T-helper 1 cell treated with Interleukin-12 subunit alpha and Interleukin-12 subunit beta and Interleukin-4 antibody, amounts not matched to agents 30 μg/mL and 1 μg/mL, for 36 hours (primary cell): ENCODE data around the gene ADAMTS12.

Experiments
- H3K27ac Mint-ChIP-seq: one replicate; pipeline ENCODE4 v1.8.0; 2021; ENCODE audit warnings: mild to moderate bottlenecking, mixed read lengths
- H3K27me3 Mint-ChIP-seq: one replicate; pipeline ENCODE4 v1.8.0; 2021; ENCODE audit warnings: low read depth, mixed read lengths
- H3K36me3 Mint-ChIP-seq: one replicate; pipeline ENCODE4 v1.8.0; 2021; ENCODE audit warnings: low read depth, mixed read lengths
- H3K4me1 Mint-ChIP-seq: one replicate; pipeline ENCODE4 v1.8.0; 2021; ENCODE audit warnings: low read depth, mixed read lengths
- H3K4me3 Mint-ChIP-seq: one replicate; pipeline ENCODE4 v1.8.0; 2021; ENCODE audit warnings: mild to moderate bottlenecking, moderate library complexity, mixed read lengths
- H3K9me3 Mint-ChIP-seq: one replicate; pipeline ENCODE4 v1.8.0; 2021; ENCODE audit warnings: mixed read lengths

The ADAMTS12 gene

DNA sequence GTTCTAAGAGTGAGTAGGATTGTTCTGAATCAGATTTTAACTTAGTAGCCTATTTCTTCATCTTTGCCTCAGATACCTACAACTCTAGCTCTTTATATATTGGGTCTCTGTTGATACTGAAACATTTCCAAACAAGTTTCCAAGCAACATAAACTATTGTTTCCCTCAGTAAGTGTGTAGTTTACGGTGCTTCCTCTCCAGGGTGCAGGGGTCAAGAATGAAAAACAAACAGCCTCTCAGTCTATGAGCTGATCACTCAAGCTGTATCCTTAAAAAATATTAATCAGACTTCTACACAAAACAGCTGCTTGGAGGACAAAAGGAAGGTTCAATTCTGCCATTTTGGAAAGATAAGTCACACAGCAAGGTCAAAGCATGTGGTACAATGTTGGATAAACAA is 75.0 kb downstream of the ADAMTS12 start:
- Mint-ChIP-seq H3K9me3 (peaks cover 3% of the 10 kb centered on the region), H3K4me3 (no peak overlapping the region), H3K27me3 (peaks cover 3% of the 10 kb centered on the region), H3K4me1 (no peaks in the 10 kb centered on the region), H3K27ac (no peak overlapping the region), H3K36me3 (no peaks in the 10 kb centered on the region)

DNA sequence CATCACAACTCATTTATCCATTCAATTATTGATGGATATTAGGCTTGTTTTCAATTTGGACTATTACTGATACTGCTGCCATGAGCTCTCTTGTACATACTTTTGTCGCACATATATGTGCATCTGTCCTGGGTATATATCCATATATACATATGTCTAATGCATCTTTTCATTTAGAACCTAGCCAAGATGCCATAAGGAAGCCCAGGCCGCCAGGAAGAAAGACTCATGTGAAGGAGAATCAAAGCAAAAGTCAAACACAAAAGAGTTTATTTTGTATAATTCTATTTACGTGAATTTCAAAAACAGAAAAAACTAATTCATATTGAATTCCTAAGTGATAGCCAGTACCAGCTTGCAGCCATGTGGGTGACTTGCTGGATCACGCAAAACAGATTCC is 79.0 kb downstream of the ADAMTS12 start:
- Mint-ChIP-seq H3K27ac (no peak overlapping the region), H3K36me3 (no peaks in the 10 kb centered on the region), H3K9me3 (no peaks in the 10 kb centered on the region), H3K27me3 (peaks cover 3% of the 10 kb centered on the region), H3K4me3 (no peak overlapping the region), H3K4me1 (peaks cover 2% of the 10 kb centered on the region)

DNA sequence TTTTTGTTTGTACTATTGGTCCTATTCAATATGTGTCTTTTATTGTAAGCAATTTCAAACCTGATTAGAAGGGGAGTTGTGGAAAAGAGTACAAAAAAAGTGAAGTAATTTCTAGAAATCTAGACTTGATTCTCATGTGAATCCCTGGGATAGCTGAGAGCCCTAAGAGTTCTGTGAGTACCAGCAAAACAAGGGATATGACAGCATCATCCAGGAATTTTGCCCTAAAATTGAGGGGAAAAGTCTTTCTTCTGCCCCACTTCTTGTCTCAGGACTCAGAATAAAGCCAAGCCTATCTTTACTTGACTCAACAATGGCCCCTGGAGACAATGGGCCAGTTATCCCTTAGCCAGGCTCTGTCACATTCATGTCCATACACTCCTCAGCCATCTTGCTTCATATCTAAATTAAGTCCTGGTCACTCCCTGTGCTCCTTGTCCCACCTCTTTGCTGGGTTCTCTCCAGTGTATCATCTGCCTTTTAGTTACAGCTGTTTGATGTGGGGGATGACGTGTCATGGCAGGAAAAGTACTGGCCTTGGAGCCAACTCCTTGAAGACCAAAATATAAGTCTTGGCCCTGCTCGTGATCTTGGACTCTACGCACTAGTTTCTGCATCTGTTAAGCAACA is 81.2 kb downstream of the ADAMTS12 start:
- no peak overlapping the region for H3K4me3 Mint-ChIP-seq
- no peaks in the 10 kb centered on the region for H3K9me3 Mint-ChIP-seq
- H3K27me3 Mint-ChIP-seq: peaks cover 3% of the 10 kb centered on the region
- H3K4me1 Mint-ChIP-seq: peaks cover 2% of the 10 kb centered on the region
- no peaks in the 10 kb centered on the region for H3K36me3 Mint-ChIP-seq
- H3K27ac Mint-ChIP-seq: no peak overlapping the region

DNA sequence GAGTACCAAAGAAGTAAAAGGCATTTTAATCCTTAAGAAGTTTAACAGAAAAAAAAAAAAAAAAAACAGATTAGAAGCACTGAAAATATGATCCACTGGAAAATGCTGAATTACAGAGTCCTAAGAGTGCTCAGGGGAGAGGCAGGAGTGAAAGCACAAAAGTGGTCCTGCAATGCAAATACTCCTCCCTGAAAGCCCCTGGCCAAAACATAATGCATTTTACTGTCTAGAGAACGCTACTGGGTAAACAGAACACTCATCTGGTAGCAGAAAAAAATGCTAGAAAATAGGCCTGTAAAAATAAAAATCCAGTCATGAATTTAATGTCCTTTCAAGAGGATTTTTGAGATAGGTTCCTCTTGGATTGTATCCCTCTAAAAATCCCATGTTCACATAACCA is 81.9 kb downstream of the ADAMTS12 start:
- H3K36me3 Mint-ChIP-seq: no peaks in the 10 kb centered on the region
- H3K4me3 Mint-ChIP-seq: no peak overlapping the region
- H3K9me3 Mint-ChIP-seq: no peaks in the 10 kb centered on the region
- peaks cover 3% of the 10 kb centered on the region for H3K27me3 Mint-ChIP-seq
- H3K4me1 Mint-ChIP-seq: peaks cover 2% of the 10 kb centered on the region
- H3K27ac Mint-ChIP-seq: no peak overlapping the region

DNA sequence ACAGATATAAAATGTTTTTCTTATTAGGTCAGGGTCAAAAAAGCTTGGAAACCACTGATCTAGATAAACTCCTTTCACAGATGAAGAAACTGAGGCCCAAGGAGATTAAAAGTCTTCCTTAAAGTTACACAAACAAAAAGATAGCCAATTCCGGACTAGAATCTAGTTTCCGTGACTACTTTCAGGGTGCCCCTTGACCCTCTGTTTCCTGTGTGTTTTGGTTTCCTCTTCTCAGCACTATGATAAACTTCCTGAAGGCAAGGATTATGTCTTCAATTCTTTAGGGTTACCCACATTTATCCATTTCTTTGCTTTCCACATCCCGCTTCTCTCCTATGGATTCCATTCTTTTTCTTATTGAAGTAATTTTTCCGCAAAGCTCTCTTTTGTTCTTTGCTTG is 83.1 kb downstream of the ADAMTS12 start:
- no peaks in the 10 kb centered on the region for H3K27me3 Mint-ChIP-seq
- H3K27ac Mint-ChIP-seq: no peak overlapping the region
- no peaks in the 10 kb centered on the region for H3K9me3 Mint-ChIP-seq
- H3K36me3 Mint-ChIP-seq: no peaks in the 10 kb centered on the region
- peaks cover 2% of the 10 kb centered on the region for H3K4me1 Mint-ChIP-seq
- H3K4me3 Mint-ChIP-seq: no peak overlapping the region

DNA sequence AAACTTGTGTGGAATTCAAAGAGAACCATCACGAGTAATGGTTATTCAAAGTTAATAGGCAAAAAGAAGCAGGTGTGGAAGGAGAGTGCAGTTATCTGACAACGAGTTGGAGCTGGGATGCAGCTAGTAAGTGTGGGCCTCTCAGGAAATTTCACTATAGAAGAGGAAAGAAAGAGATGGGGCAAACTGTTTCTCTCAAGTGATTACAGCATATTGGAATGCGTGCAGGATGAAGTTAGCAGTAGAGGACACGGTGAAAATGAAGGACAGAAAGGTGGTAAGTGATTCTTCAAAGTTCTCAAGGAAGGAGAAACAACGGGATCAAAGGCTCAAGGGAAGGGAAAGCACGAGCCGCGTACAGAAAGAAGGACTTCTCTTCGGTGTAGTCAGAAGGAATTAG is 84.0 kb downstream of the ADAMTS12 start:
- Mint-ChIP-seq H3K36me3 (no peaks in the 10 kb centered on the region), H3K4me1 (peaks cover 2% of the 10 kb centered on the region), H3K27ac (no peak overlapping the region), H3K9me3 (no peaks in the 10 kb centered on the region), H3K4me3 (no peak overlapping the region), H3K27me3 (no peaks in the 10 kb centered on the region)

DNA sequence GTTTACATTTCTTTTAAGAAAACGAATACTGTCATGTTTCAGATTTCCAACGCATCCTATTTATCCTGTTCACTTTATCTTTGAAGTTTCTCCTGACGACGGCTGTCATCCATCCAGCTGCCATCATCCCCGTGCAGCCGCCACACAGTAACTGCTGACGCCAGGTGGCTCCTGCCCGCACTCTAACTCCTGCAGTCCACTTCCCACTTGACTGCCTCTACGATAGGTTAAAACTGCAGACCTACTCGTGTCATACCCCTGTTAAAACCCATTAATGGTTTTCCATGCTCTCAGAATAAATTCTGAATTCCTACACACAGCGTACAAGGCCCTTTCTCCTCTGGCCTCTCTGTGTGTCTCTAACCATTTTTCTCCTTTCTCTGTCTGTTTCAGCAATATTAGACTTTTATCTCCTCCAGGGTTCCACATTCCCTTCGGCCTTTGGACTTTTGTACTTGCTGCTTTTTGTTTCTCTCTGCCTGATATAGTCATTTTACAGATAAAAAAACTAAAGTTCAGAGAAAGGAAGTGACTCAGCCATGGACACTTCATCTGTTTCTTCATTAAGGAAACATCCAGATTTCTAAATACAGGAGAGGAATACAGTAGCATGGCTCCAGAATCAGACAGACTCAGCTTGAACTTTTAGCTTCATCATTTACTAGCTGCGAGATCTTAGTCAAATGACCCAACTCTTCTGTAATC is 84.9 kb downstream of the ADAMTS12 start:
- peaks cover 2% of the 10 kb centered on the region for H3K4me1 Mint-ChIP-seq
- no peak overlapping the region for H3K4me3 Mint-ChIP-seq
- no peaks in the 10 kb centered on the region for H3K9me3 Mint-ChIP-seq
- H3K27me3 Mint-ChIP-seq: no peaks in the 10 kb centered on the region
- H3K36me3 Mint-ChIP-seq: no peaks in the 10 kb centered on the region
- no peak overlapping the region for H3K27ac Mint-ChIP-seq

DNA sequence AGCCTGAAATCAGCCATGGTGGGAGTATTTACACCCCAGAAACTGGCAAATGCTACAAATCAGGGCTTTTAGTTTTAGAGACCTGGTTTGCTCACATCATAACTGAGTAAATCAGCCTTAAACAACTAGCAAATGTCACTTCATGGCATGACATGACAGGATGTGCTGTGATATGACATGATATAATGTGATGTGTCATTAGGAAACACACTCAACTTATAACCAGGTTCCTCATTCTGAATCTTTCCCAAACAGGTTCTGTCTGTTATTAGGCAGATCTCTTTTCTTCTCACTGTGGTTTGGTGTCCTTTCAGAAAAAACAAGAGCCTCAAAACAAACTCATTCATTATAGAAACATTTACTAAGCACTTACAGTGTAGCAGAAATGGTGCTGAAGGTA is 90.5 kb downstream of the ADAMTS12 start:
- Mint-ChIP-seq H3K4me1 (no peaks in the 10 kb centered on the region), H3K36me3 (no peaks in the 10 kb centered on the region)

DNA sequence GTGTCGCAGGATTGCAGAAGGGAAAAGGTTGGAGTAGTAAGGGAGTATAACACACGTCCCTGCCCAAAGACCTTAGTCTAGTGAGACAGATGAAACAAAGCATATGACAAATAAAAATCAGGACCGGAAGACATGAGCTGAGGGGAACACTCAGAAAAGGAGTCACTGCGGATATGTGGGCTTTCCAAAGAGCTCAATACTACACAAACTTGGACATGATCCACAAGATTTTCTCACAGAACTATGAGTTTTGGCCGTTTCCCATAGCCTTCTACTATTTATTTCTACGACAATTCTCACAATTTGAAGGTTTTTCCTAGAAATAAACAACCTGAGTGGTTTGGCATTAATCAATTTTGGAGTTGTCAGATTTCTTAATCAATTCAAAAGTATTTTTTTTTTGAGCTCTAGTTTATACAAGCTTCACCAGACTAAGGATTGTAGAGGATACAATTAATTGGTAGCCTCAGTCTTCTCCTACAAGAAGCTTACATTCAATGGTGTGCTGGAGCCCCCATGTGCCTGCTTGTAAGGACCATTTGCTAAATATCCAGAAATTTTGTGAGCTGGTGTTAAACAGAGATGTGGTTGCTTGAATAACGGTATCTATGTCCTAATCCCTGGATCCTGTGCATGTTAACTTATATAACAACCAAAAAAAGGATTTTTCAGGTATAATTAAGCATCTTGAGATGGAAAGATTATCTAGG is 91.4 kb downstream of the ADAMTS12 start:
- Mint-ChIP-seq H3K4me3 (no peak overlapping the region), H3K4me1 (no peaks in the 10 kb centered on the region), H3K27ac (no peak overlapping the region), H3K36me3 (no peaks in the 10 kb centered on the region), H3K9me3 (no peaks in the 10 kb centered on the region), H3K27me3 (no peaks in the 10 kb centered on the region)

More for the DNA sequence above, 90.5 kb downstream of the ADAMTS12 start:
- Mint-ChIP-seq H3K27ac (no peak overlapping the region), H3K27me3 (no peaks in the 10 kb centered on the region), H3K4me3 (no peak overlapping the region), H3K9me3 (no peaks in the 10 kb centered on the region)

DNA sequence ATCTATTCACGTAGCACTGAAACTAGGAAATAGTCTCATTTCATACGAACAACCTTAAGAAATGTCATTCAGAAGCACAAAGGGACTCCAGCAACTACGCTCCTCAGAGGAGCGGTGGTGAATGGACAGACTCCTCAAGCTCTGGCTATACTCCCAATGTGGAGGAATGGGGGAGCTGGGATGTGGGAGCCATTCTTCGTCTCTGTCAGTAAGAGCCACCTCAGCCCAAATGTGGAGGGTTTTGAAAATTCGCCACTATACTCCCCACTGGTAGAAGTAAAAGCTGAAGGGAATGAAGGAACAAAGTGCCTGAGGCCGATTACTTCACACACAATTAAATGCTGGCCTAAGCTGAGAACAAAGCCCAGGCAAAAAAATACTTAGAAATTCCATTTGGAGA is 96.3 kb downstream of the ADAMTS12 start:
- no peak overlapping the region for H3K27ac Mint-ChIP-seq
- no peaks in the 10 kb centered on the region for H3K9me3 Mint-ChIP-seq
- no peaks in the 10 kb centered on the region for H3K27me3 Mint-ChIP-seq
- H3K36me3 Mint-ChIP-seq: no peaks in the 10 kb centered on the region
- H3K4me1 Mint-ChIP-seq: no peaks in the 10 kb centered on the region
- H3K4me3 Mint-ChIP-seq: no peak overlapping the region

DNA sequence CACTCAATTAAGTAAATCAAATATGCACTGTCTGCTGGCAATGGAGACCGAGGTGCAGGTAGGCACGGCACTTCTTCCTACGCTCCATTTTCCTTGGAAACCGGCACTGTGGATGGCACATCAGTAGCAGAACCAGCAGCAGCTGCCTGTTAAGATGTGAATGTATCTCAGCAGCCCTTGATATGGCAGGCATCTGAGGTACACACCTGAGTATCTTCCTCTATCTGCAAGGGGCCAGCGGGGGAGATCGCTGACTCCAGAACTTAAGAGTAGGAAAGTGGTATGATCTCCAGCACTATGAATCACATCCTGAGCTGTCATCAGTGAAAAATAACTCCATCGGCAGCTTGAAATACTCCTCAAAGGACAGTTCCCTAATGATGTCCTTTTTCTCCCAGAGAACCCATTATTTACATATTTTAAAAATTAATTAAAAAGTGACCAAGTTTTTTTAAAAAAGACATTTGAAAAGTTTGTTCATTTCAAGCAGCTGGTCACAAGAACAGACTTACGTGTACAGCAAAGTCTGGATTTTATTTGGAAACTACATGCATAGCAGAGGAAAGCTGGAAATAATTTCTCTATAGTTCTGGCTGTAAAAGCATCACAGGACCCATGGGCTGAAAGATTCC is 97.1 kb downstream of the ADAMTS12 start:
- no peaks in the 10 kb centered on the region for H3K36me3 Mint-ChIP-seq
- H3K9me3 Mint-ChIP-seq: no peaks in the 10 kb centered on the region
- no peak overlapping the region for H3K27ac Mint-ChIP-seq
- no peaks in the 10 kb centered on the region for H3K27me3 Mint-ChIP-seq
- H3K4me3 Mint-ChIP-seq: no peak overlapping the region
- H3K4me1 Mint-ChIP-seq: no peaks in the 10 kb centered on the region

DNA sequence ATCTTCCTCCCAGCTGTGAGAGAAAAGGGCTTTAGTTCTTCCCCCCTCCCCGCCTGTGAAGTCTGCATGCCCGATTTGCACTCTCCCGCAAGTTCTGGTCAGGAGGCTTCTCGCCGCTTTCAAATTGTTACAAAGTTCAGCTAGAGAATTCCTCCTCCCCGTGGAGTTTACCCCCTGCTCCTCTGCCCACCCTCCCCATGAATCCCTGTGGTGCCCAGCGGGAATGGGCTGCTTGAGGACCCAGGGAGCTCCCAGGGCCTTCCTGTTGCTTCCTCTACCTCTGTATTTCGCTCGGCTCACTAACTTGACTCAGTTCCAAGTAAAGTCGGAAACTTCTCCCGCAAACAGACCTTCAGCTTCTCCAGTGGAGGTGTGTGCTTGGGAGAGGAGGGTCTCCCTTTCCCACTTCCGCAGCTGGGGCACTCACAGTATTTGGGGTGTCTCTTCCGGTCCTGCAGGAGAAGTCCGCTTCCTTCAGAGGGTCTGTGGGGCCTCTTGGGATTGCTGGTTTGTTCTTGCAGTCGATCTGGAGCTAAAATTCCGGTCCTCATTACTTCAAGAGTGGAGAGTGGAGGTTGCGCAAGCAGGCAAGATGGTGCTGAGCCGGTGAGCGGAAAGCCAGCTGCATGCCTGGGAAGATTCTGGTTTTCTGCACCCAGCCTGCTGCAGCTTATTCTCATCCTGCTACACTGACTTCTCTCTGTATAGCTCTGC is 97.8 kb downstream of the ADAMTS12 start:
- Mint-ChIP-seq H3K4me3 (no peak overlapping the region), H3K36me3 (no peaks in the 10 kb centered on the region), H3K27ac (no peak overlapping the region)

DNA sequence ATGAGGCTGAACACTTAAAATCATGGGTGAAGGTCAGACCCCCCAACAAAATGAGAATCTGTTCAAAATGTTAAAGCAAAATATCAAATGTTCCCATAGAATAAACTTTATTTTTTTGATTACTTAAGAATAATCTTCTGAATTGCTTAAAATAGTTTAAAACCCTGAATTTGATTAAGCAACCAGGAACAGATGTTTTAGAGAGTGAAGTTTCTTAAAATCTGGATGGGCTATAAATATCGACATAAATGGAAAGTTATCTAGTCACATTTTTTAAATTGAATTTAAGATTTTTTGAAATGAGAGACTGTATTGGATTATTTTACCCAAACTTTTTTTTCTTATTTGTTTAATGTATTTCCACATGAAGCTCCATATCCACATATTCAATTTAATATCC is 98.5 kb downstream of the ADAMTS12 start:
- no peaks in the 10 kb centered on the region for H3K9me3 Mint-ChIP-seq
- no peaks in the 10 kb centered on the region for H3K4me1 Mint-ChIP-seq
- no peaks in the 10 kb centered on the region for H3K36me3 Mint-ChIP-seq
- H3K4me3 Mint-ChIP-seq: no peak overlapping the region
- no peaks in the 10 kb centered on the region for H3K27me3 Mint-ChIP-seq
- no peak overlapping the region for H3K27ac Mint-ChIP-seq

More for the DNA sequence above, 97.8 kb downstream of the ADAMTS12 start:
- Mint-ChIP-seq H3K27me3 (no peaks in the 10 kb centered on the region), H3K9me3 (no peaks in the 10 kb centered on the region), H3K4me1 (no peaks in the 10 kb centered on the region)

DNA sequence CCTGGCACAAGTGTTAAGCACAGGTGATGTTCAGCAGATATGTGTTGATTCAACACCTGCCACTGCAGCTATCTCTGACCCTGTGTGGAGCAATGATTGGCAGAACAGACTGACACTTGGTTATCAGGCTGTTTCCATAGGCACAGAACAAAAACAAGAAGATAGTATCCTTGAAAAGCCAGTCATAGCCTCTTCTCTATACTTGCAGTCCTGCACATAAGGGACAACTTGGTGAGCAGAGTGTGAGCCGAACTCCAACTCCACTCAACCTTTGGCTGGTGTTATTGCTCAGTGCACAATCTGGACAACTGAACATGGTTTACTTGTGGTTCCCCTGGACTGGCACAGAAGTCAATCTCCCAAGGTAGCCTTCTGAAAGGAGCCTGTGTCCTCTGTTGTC is 99.2 kb downstream of the ADAMTS12 start:
- Mint-ChIP-seq H3K27ac (no peak overlapping the region), H3K27me3 (no peaks in the 10 kb centered on the region), H3K4me3 (no peak overlapping the region), H3K4me1 (no peaks in the 10 kb centered on the region), H3K9me3 (no peaks in the 10 kb centered on the region), H3K36me3 (no peaks in the 10 kb centered on the region)
